Lung (tissue), 12 donors: Measurements from ENCODE around the gene SPNS1. TPM values are rescaled to one million over a fixed set of nuclear protein-coding genes. Genes with fewer than 3 reads are reported as not detected.

Experiments used
- ATAC-seq: fragments of 200-7000 bp; cut with Tn5 transposase; one replicate; pipeline ENCODE4 v1.9.1; 2020; ENCODE audit warnings: moderate number of reproducible peaks; ENCODE audit not compliant: insufficient read depth, low FRiP score
- DNase-seq, 3 donors: peaks; one replicate each; pipeline ENCODE4 v3.0.0-alpha.2; 2013 to 2017
- H3K27ac ChIP-seq, 2 donors: one replicate each; pipeline ENCODE4 v1.5.1; 2013; ENCODE audit warnings: mild to moderate bottlenecking in 2 of 2, moderate library complexity in 2 of 2, control low read depth in 1 of 2, inconsistent platforms in 1 of 2, low read depth in 1 of 2, low read length in 1 of 2
- H3K27me3 ChIP-seq, 3 donors: one replicate each; pipeline ENCODE4 v1.5.1; 2013; ENCODE audit warnings: low read length in 2 of 3; ENCODE audit not compliant: control insufficient read depth in 3 of 3, insufficient read depth in 3 of 3
- H3K36me3 ChIP-seq, 4 donors: one replicate each; pipeline ENCODE4 v1.5.1; 2013; ENCODE audit warnings: low read length in 4 of 4, mild to moderate bottlenecking in 1 of 4, moderate library complexity in 1 of 4; ENCODE audit not compliant: control insufficient read depth in 4 of 4, insufficient read depth in 4 of 4
- H3K4me1 ChIP-seq, 5 donors: one replicate each; pipeline ENCODE4 v1.5.1; 2013; ENCODE audit warnings: low read length in 5 of 5, mild to moderate bottlenecking in 2 of 5, moderate library complexity in 1 of 5; ENCODE audit not compliant: control insufficient read depth in 5 of 5, insufficient read depth in 5 of 5
- H3K4me3 ChIP-seq: one replicate; pipeline ENCODE4 v1.5.1; 2013; ENCODE audit warnings: mild to moderate bottlenecking, control low read depth, moderate library complexity
- H3K9ac ChIP-seq, 2 donors: one replicate each; pipeline ENCODE4 v1.5.1; 2013; ENCODE audit warnings: low read length in 2 of 2, control low read depth in 1 of 2; ENCODE audit not compliant: insufficient read depth in 1 of 2
- H3K9me3 ChIP-seq, 4 donors: one replicate each; pipeline ENCODE4 v1.5.1; 2013; ENCODE audit warnings: low read length in 3 of 4, mild to moderate bottlenecking in 1 of 4, moderate library complexity in 1 of 4; ENCODE audit not compliant: control insufficient read depth in 4 of 4, insufficient read depth in 3 of 4
- CTCF ChIP-seq: IDR thresholded peaks from 2 replicates; pipeline ENCODE4 v1.5.1; 2012; ENCODE audit warnings: mild to moderate bottlenecking; ENCODE audit errors: control extremely low read depth, extremely low read depth
- WGBS, 2 donors: extraction: QIAGEN DNeasy Blood & Tissue Kit; methylation state at CpG; one replicate each; pipeline ENCODE4 v1.1.7; 2013; 5-methylcytosine and 5-hydroxymethylcytosine counted together
- polyA plus RNA-seq, 2 donors: library from polyadenylated mRNA; stranded (reverse); fragments of 200-250 nt; gene quantifications; one replicate each; pipeline ENCODE4 v1.2.1, GENCODE V29; 2013
- total RNA-seq, 2 donors: library from RNA; depleted of rRNA in 1 of 2; stranded (reverse); fragments of >200 nt in 1 of 2; gene quantifications; one replicate each; pipeline ENCODE4 v1.2.1, GENCODE V29; 2014 to 2021
- donor health status: control.
- donor health status: control.
- donor health status: Bipolar disorder and iron deficiency.
- donor health status: healthy.
- donor health status: DM: yes; HTN: yes; CAD: no.

SPNS1 gene
- total and polyA plus RNA-seq, 4 donors, result 26.0 to 71.5 (median 58.7) TPM

DNA sequence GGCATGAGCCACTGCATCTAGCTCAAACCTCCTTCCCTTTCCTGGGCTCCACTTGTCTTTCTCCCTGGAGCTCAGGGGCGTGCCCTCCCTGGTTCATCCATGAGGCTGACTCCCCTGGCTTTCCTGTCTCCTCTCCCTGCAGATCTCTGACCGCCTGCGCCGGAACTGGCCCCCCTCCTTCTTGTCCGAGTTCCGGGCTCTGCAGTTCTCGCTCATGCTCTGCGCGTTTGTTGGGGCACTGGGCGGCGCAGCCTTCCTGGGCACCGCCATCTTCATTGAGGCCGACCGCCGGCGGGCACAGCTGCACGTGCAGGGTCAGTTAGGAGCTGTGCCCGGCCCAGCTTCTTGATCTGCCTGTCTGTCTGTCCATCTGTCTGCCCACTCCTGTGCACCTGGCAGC lies 9.1 kb downstream of the SPNS1 start:
- 95% methylated on average over 18 of the region's 18 CpGs for WGBS, 2 donors
- no peak for TF ChIP-seq CTCF
- DNase-seq (no peak), ATAC-seq (no peak)
- Histone ChIP-seq H3K36me3 (peaks cover 5 to 50% (median 28%) of the 10 kb centered on the region in 4 donors), H3K9ac (no peak overlapping the region), H3K27ac (no peak overlapping the region), H3K27me3 (no peaks in the 10 kb centered on the region), H3K4me3 (no peak overlapping the region), H3K4me1 (no peaks in the 10 kb centered on the region), H3K9me3 (peaks cover 0 to 5% (median 3%) of the 10 kb centered on the region in 4 donors)

GRCh38 chr16:28984091-28984490 lies 9.5 kb downstream of the SPNS1 start:
- Histone ChIP-seq H3K9ac (no peak overlapping the region), H3K4me1 (no peaks in the 10 kb centered on the region), H3K9me3 (peaks cover 0 to 5% (median 3%) of the 10 kb centered on the region in 4 donors), H3K4me3 (no peak overlapping the region), H3K27ac (peak overlapping the region in 1 of 2 donors; percentile 18), H3K27me3 (no peaks in the 10 kb centered on the region), H3K36me3 (peaks cover 5 to 51% (median 28%) of the 10 kb centered on the region in 4 donors)
- DNase-seq (no peak), ATAC-seq (no peak)
- no peak for TF ChIP-seq CTCF
- 73 to 75% methylated on average over 12 of the region's 12 CpGs for WGBS, 2 donors

DNA sequence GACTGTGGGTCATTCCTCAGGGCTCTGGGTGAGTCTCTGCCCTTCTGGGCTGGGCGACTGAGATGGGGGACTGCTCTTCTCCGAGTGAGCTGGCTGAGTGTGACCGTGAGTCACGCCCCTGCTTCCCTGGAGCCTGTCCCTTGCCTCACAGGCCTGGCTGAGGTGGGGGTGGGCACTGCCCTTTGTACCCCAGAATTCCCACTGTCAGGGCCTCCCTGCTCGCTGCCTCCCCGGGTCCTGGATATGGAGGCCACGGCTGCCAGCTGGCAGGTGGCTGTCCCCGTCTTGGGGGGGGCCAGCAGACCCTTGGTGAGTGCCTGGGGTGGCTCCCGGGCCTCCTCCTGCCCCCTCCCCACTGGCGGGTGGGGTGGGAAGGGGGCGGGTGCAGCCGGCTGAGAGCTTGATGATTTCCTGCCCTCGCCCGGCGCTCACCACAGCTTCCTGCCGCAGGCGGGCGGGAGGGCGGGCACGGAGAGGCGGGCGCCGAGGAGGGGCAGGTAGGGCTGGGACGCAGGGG lies 10.1 kb downstream of the SPNS1 start, which contains the start of gene LAT:
Gene LAT, plus strand, starts transcription at position 434 of the 517 bp plus-strand sequence. CDS start 366 bp downstream, outside the sequence.
- DNase-seq (no peak), ATAC-seq (peak; percentile 48)
- H3K27me3 ChIP-seq, result no peaks in the 10 kb centered on the region
- peaks cover 0 to 5% (median 3%) of the 10 kb centered on the region in 4 donors for H3K9me3 ChIP-seq
- TF ChIP-seq CTCF, result no peak
- H3K27ac ChIP-seq, result peak within 1 kb of the TSS in 1 of 2 donors; percentile 18
- H3K4me3 ChIP-seq, result no peak within 1 kb of the TSS
- peaks cover 5 to 53% (median 26%) of the 10 kb centered on the region in 4 donors for H3K36me3 ChIP-seq
- H3K4me1 ChIP-seq, result no peaks in the 10 kb centered on the region
- no peak within 1 kb of the TSS for H3K9ac ChIP-seq
- 15 to 43% methylated on average over 16 to 24 of the region's 24 CpGs for WGBS, 2 donors
